ENCODE data around the gene PI4K2A. TPM values are rescaled to one million over a fixed set of nuclear protein-coding genes. Genes with fewer than 3 reads are reported as not detected.
A peak's percentile ranks its signal among the peaks of the same experiment; 100 is the strongest.

PI4K2A gene
- total RNA-seq, 3 donors from 2014 or later = 11.2 to 13.7 (median 11.7) TPM

DNA sequence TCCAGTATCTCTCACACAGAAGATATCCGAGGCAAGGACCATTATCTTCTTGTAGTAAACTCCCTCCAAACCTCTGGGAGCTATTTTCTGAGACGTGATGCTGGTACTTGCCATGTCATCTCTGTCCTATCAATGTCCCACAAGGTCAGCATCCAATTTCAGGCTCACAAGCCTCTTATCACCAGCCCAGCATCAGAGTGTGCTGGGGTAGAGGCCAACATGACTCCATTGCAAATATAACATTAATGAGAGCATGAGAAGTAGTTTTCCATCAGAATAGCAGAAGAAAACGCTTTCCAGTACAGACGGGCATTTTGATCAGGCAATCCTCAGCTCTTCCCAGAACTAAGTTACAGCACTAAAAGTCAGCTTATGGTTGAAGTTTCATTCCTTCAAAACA is 12.7 kb upstream of the PI4K2A start:
- ATAC-seq (no peak), DNase-seq (no peak)
- Histone ChIP-seq H3K9me3 (no peaks in the 10 kb centered on the region), H3K4me3 (no peak overlapping the region), H3K36me3 (ENCODE audit: low read depth) (no peaks in the 10 kb centered on the region), H3K4me1 (ENCODE audit: low read depth) (peaks cover 3% of the 10 kb centered on the region)
- TF ChIP-seq, protein P1, sequence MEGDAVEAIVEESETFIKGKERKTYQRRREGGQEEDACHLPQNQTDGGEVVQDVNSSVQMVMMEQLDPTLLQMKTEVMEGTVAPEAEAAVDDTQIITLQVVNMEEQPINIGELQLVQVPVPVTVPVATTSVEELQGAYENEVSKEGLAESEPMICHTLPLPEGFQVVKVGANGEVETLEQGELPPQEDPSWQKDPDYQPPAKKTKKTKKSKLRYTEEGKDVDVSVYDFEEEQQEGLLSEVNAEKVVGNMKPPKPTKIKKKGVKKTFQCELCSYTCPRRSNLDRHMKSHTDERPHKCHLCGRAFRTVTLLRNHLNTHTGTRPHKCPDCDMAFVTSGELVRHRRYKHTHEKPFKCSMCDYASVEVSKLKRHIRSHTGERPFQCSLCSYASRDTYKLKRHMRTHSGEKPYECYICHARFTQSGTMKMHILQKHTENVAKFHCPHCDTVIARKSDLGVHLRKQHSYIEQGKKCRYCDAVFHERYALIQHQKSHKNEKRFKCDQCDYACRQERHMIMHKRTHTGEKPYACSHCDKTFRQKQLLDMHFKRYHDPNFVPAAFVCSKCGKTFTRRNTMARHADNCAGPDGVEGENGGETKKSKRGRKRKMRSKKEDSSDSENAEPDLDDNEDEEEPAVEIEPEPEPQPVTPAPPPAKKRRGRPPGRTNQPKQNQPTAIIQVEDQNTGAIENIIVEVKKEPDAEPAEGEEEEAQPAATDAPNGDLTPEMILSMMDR (IDR thresholded peaks at IDR 0.05) = no peak
- intact Hi-C loops (cut with DNase I, micrococcal nuclease) = no loop called here

DNA sequence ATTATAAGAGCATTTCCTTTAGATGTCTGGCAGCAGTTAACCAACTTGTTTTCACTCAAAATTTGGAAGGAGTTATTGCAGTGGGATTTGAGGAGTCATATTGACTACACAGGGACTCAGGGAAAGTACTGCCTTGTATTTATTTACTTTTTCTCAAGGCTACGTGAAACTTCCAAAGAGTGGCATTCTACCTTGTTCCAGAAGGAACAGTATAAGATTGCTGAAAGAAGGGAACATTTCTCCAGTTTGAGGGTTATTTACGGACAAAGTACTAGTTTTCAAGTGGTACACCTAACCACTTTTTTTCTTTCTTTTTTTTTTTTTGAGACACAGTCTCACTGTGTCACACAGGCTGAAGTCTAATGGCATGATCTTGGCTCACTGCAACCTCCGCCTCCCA is 12.2 kb upstream of the PI4K2A start:
- no peaks in the 10 kb centered on the region for H3K36me3 ChIP-seq (ENCODE audit: low read depth)
- intact Hi-C loops (cut with DNase I, micrococcal nuclease) = no loop called here
- TF ChIP-seq, protein P1 (IDR thresholded peaks at IDR 0.05) = no peak
- H3K9me3 ChIP-seq = no peaks in the 10 kb centered on the region
- no peak overlapping the region for H3K4me3 ChIP-seq
- peaks cover 6% of the 10 kb centered on the region for H3K4me1 ChIP-seq (ENCODE audit: low read depth)
- ATAC-seq (no peak), DNase-seq (no peak)

DNA sequence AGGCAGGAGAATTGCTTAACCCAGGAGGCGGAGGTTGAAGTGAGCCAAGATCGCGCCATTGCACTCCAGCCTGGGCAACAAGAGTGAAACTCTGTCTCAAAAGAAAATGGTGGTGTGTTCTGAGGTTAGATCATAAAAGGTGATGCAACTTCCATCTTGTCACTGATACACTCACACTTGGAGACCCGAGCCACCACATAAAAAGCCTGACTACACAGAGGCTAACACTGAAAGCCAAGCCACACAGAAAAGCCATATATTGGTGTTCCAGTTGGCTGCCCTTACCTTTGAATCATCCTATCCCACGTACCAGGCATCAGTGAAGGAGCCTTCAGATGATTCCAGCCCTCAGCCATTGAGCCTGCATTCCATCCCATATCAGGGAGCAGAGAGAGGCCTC is 11.2 kb upstream of the PI4K2A start:
- H3K36me3 ChIP-seq (ENCODE audit: low read depth) = no peaks in the 10 kb centered on the region
- TF ChIP-seq, protein P1 (IDR thresholded peaks at IDR 0.05) = no peak
- H3K4me1 ChIP-seq (ENCODE audit: low read depth) = peaks cover 6% of the 10 kb centered on the region
- H3K9me3 ChIP-seq = no peaks in the 10 kb centered on the region
- no peak overlapping the region for H3K4me3 ChIP-seq
- intact Hi-C loops (cut with DNase I, micrococcal nuclease) = no loop called here
- ATAC-seq (no peak), DNase-seq (no peak)

DNA sequence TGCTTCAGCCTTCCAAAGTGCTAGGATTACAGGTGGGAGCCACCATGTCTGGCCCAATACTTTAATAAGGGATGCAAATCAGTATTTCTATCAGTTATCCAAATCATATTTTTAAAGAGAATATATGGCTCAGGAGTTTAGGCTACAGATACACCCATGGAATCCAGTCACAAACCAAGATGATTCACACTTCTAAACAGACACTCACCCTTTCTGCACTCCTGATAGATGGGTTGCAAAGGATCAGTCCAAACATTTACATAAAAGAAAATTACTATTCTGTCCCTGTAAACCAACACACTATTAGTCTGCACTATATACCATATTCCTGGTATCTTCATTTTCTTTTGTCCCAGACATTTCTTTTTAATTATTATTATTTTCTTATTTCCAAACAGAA is 9.4 kb upstream of the PI4K2A start:
- DNase-seq (no peak), ATAC-seq (no peak)
- Histone ChIP-seq H3K4me3 (no peak overlapping the region), H3K9me3 (no peaks in the 10 kb centered on the region), H3K4me1 (ENCODE audit: low read depth) (peaks cover 6% of the 10 kb centered on the region), H3K36me3 (ENCODE audit: low read depth) (no peaks in the 10 kb centered on the region)
- TF ChIP-seq, protein P1 (IDR thresholded peaks at IDR 0.05) = no peak
- intact Hi-C loops (cut with DNase I, micrococcal nuclease) = no loop called here

DNA sequence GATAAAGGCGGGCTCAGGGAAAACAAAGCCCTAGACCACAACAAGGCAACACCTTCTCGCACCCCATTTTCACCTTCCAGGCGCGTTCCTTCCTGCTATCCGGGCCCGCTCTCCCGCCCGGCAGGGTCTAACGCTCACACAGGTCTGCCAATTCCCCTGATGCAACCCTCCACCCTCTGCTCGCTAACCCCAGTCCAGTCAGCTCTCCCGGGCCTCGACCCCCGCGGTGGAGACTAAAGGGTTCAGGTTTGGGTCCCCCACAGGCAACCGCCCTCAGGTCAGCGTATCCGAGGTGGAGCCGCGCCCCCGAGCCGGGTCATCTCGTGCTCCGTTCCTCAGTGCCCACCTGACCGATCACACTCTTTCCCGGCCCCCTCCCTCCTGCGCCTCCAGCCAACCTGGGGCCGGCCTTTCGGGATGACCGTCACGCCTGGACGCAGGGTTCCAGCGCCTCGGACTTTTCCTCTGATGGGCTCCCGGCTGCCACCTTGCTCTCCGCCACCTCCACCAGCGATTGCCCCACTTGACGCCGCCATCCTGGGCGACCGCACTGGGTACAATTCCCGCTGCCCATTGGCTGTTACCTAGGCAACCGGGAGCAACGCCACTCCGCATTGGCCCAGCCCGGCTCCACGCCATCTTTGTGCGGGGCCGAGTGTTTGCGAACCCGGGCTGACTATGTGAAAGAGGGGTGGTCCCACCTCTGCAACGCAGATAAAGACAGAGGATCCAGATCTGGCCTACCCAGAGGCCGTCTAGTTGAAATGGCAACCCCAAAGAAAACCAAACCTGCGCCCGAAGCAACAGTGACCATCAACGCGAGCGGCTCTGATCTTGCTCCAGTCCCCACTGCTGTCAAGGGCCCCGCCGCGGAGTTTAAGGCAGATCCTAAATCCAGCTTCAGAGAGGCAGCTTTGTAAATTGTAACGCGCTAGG is 7.3 kb upstream of the PI4K2A start, which contains the start of gene MORN4:
MORN4 (minus strand) TSS at position 552 of the 936 bp plus-strand sequence. CDS start 13,847 bp downstream, outside the sequence.
- intact Hi-C loops (cut with DNase I, micrococcal nuclease) = no loop called here
- no peaks in the 10 kb centered on the region for H3K36me3 ChIP-seq (ENCODE audit: low read depth)
- TF ChIP-seq, protein P1 (IDR thresholded peaks at IDR 0.05) = no peak
- H3K4me1 ChIP-seq (ENCODE audit: low read depth) = peaks cover 6% of the 10 kb centered on the region
- H3K9me3 ChIP-seq = no peaks in the 10 kb centered on the region
- ATAC-seq (peak; percentile 100), DNase-seq (peak; percentile 93 to 94 (median 94))
- H3K4me3 ChIP-seq = peak within 1 kb of the TSS; percentile 27

Measured in mucosa of descending colon (tissue), 3 donors.